ENCODE measurements around the gene HYI. TPM values are rescaled to one million over a fixed set of nuclear protein-coding genes. Genes with fewer than 3 reads are reported as not detected.

HYI gene
- total and polyA plus RNA-seq, 10 donors = 23.2 to 67.2 (median 40.7) TPM

DNA sequence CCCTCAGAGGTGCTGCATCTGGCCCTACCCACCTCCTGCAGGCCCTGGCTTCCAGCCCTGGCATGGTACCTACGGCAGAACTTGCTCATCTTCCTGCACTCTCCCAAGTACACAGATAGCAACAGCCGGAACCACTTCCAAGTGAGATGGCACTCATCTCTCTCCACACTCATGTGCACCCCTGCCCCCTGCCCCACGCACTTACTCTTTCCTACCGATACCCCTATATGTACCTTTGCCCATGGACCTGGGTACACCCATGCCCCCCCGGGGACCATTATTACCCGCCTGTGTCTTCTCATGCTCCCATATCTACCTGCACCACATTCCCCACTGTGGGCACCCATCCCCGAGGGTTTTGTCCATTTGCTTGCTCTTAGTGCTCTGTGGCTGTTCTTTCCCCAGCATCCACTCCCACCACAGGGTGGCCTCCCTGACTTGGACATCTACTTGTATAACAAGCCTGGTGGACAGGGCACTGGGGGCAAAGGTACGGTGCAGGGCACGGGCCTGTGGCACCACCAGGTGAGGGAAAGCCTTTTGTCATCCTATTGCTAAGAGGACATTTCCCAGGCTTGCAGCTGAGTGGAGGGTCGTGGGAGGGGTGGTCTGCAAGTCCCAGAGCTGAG, 14.7 kb downstream of the HYI start:
- H3K9me3 ChIP-seq = no peaks in the 10 kb centered on the region
- TF ChIP-seq POLR2AphosphoS5 (IDR thresholded peaks at IDR 0.05) = no peak
- TF ChIP-seq, protein P1, sequence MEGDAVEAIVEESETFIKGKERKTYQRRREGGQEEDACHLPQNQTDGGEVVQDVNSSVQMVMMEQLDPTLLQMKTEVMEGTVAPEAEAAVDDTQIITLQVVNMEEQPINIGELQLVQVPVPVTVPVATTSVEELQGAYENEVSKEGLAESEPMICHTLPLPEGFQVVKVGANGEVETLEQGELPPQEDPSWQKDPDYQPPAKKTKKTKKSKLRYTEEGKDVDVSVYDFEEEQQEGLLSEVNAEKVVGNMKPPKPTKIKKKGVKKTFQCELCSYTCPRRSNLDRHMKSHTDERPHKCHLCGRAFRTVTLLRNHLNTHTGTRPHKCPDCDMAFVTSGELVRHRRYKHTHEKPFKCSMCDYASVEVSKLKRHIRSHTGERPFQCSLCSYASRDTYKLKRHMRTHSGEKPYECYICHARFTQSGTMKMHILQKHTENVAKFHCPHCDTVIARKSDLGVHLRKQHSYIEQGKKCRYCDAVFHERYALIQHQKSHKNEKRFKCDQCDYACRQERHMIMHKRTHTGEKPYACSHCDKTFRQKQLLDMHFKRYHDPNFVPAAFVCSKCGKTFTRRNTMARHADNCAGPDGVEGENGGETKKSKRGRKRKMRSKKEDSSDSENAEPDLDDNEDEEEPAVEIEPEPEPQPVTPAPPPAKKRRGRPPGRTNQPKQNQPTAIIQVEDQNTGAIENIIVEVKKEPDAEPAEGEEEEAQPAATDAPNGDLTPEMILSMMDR (IDR thresholded peaks at IDR 0.05 in 8 of 11, conservative IDR thresholded peaks at IDR 0.05 in 3 of 11) = no peak
- TF ChIP-seq POLR2A (IDR thresholded peaks at IDR 0.05) = no peak
- H3K27ac ChIP-seq = no peak overlapping the region
- intact Hi-C loops (cut with DNase I; ENCODE audit: low total_unique reads) = no loop called here
- peak; percentile 45 for DNase-seq
- 91 to 96% (median 95%) methylated on average over 10 of the region's 10 CpGs for WGBS, 5 donors
- H3K36me3 ChIP-seq = peaks cover 0 to 100% (median 64%) of the 10 kb centered on the region in 6 donors
- no peaks in the 10 kb centered on the region for H3K27me3 ChIP-seq (replicated peaks in 1 of 7)
- no peak overlapping the region for H3K4me3 ChIP-seq
- peaks cover 0 to 27% (median 0%) of the 10 kb centered on the region in 6 donors for H3K4me1 ChIP-seq

DNA sequence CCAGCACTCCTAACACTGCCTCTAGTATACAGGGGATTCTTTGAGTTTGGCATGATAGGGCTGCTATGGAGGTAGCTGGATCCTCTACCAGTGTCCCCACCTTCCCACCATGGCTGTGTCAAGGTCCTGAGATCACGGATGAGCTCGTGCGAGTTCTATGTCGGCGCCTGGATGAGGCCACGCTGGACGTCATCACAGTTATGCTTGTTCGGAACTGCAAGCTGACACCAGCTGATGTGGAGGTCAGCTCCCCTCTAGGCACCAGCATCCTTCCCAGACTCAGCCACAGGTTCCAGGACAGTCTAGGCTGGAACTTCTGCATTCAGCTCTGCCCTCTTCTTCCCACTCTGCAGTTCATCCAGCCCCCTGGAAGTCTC, 15.2 kb downstream of the HYI start:
- H3K27me3 ChIP-seq (replicated peaks in 1 of 7) = no peaks in the 10 kb centered on the region
- intact Hi-C loops (cut with DNase I; ENCODE audit: low total_unique reads) = no loop called here
- peaks cover 0 to 100% (median 64%) of the 10 kb centered on the region in 6 donors for H3K36me3 ChIP-seq
- H3K9me3 ChIP-seq = no peaks in the 10 kb centered on the region
- peak; percentile 49 for DNase-seq
- no peak overlapping the region for H3K27ac ChIP-seq
- H3K4me1 ChIP-seq = peaks cover 0 to 27% (median 0%) of the 10 kb centered on the region in 6 donors
- WGBS, 5 donors = 96 to 99% (median 97%) methylated on average over 8 of the region's 8 CpGs
- no peak for TF ChIP-seq POLR2A (IDR thresholded peaks at IDR 0.05)
- TF ChIP-seq POLR2AphosphoS5 (IDR thresholded peaks at IDR 0.05) = no peak
- TF ChIP-seq, protein P1 (IDR thresholded peaks at IDR 0.05 in 8 of 11, conservative IDR thresholded peaks at IDR 0.05 in 3 of 11) = no peak
- no peak overlapping the region for H3K4me3 ChIP-seq

DNA sequence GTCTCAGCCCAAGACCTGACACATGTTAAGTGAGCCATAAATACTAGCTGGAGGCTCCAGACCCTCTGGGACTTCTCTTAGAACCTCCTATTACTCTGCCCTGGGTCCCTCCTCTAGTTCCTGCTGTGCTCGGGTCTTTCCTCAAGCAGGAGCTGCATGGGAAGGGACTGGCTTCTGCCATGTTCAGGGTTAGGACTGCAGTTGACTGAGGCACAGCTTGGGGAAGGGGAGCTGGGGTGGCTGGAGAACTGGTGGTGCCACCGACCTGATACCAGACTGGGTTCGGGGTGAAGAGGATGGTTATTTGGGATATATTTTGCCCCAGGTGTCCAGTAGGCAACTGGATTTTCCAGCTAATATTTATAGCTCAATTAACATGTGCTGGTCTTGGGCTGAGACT, 15.7 kb downstream of the HYI start:
- DNase-seq = peak; percentile 27
- peaks cover 0 to 27% (median 0%) of the 10 kb centered on the region in 6 donors for H3K4me1 ChIP-seq

DNA sequence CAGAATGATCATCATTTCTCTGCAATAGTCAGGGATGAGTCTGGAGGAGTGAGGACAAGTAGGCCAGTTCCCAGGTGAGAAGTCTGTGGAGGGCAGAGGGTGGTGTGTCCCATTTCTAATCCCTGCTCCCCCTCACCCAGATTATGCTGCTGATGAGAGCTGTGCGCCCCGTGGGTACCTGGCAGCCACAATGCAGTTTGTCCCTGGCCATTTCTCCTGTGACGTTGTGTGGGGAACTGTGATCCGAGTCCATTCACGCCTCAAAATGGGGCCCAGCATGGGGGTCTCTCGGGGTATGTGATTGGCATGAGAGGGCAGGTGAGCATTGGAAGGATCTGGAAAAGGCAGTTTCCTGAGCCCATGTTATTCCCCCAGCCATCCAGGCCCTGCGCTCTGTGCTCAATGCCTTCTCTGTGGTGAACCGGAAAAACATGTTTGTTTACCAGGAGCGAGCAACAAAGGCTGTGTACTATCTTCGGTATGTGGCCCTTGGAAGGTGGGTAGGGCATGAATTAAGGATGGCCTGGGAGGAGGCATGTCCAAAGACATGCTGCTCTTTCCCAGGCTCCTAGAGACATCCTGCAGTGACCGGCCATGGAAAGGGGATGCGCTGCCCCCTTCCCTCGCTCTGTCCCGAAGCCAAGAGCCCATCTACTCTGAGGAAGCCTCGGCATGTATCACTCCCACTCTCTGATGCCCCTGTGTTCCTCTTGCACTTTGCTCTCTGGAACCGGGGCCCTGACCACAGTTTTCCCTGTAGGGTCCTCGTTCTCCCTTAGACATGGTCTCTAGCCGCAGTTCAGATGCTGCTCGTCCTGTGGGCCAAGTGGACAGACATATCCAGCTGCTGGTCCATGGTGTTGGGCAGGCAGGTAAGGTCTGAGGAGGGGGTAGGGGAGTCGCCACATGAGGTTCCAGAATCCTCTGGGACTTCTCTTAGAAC, 16.4 kb downstream of the HYI start:
- 94 to 97% (median 95%) methylated on average over 20 of the region's 20 CpGs for WGBS, 5 donors
- Histone ChIP-seq H3K36me3 (peaks cover 0 to 100% (median 64%) of the 10 kb centered on the region in 6 donors), H3K27me3 (replicated peaks in 1 of 7) (no peaks in the 10 kb centered on the region), H3K4me3 (no peak overlapping the region), H3K4me1 (peaks cover 0 to 27% (median 0%) of the 10 kb centered on the region in 6 donors), H3K27ac (peak overlapping the region in 2 of 8 donors; percentile 61 to 75), H3K9me3 (no peaks in the 10 kb centered on the region)
- TF ChIP-seq, protein P1 (IDR thresholded peaks at IDR 0.05 in 8 of 11, conservative IDR thresholded peaks at IDR 0.05 in 3 of 11) = no peak
- TF ChIP-seq POLR2AphosphoS5 (IDR thresholded peaks at IDR 0.05) (no peak), POLR2A (IDR thresholded peaks at IDR 0.05) (no peak)
- DNase-seq = peak; percentile 31
- intact Hi-C loops (cut with DNase I; ENCODE audit: low total_unique reads) = no loop called here

More for the DNA sequence above, 15.7 kb downstream of the HYI start:
- no peak overlapping the region for H3K4me3 ChIP-seq
- intact Hi-C loops (cut with DNase I; ENCODE audit: low total_unique reads) = no loop called here
- no peaks in the 10 kb centered on the region for H3K9me3 ChIP-seq
- H3K27me3 ChIP-seq (replicated peaks in 1 of 7) = no peaks in the 10 kb centered on the region
- TF ChIP-seq POLR2AphosphoS5 (IDR thresholded peaks at IDR 0.05) = no peak
- H3K27ac ChIP-seq = no peak overlapping the region
- H3K36me3 ChIP-seq = peaks cover 0 to 100% (median 64%) of the 10 kb centered on the region in 6 donors
- 94 to 100% (median 96%) methylated on average over 3 of the region's 3 CpGs for WGBS, 5 donors

Data from spleen (tissue), 11 donors.